AG10803 (cell line): ENCODE measurements around the gene LRP1.

Experiments
- DNase-seq: peaks from one replicate; pipeline ENCODE4 v3.0.0; 2010; ENCODE audit warnings: low read depth
- H3K4me3 ChIP-seq: 2 replicates; pipeline ENCODE4 v1.5.1; 2011; ENCODE audit warnings: mild to moderate bottlenecking, low read length, control low read depth
- CTCF ChIP-seq: conservative IDR thresholded peaks from 2 replicates; pipeline ENCODE4 v1.5.1; 2011; ENCODE audit warnings: mild to moderate bottlenecking, low read length, control low read depth, inconsistent platforms

LRP1 gene

GRCh38 chr12:57262126-57262822, 134.0 kb downstream of the LRP1 start:
- TF ChIP-seq CTCF = no peak
- H3K4me3 ChIP-seq = no peak overlapping the region
- DNase-seq = no peak
